ENCODE results near the gene CFAP61. TPM values are rescaled to one million over a fixed set of nuclear protein-coding genes. Genes with fewer than 3 reads are reported as not detected.
"Not testable (repeated sequence)": the region's sequence is repeated elsewhere in the genome, so short reads cannot be mapped to it uniquely, and the experiment has no call there.

CFAP61 gene
- polyA plus RNA-seq, 4 donors, result 2.6 to 4.0 (median 3.3) TPM

DNA sequence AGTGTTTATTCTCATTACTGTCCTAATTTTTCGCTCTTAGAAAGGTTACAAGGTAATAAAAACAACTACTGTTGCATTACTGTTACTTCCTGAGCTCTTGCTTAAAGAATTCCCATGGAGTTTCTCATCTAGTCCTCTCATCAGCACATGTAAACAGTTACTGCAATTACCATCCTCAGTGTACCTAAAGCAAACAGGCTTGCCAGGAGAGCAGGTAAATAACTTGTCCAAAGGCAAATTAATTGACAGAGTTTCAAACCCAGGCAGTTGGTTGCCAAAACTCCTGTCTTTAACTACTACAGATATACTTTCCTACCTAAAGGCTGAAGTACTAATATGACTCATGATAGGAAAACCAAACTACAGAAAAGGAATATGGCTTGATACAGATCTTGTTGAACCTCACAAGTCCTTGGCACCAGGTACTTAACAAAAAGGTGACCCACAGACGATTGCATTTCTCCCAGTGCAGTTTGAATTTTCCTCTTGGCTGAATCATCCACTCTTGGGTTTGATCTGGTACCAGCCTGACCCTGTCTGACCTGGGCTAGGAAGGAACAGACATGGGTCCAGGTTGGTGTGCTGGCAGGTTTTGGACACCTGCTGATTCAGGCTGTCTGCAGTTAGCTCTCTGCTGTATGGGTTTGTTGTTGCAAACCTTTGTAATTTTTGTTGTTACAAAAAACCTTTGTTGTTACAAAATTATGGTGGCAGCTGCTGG is 153.0 kb downstream of the CFAP61 start:
- no peak for DNase-seq (ENCODE audit: low read depth in 4 of 4, low spot score in 3 of 4)

GRCh38 chr20:20205862-20206236 is 153.5 kb downstream of the CFAP61 start:
- DNase-seq (ENCODE audit: low read depth in 4 of 4, low spot score in 3 of 4), result no peak

DNA sequence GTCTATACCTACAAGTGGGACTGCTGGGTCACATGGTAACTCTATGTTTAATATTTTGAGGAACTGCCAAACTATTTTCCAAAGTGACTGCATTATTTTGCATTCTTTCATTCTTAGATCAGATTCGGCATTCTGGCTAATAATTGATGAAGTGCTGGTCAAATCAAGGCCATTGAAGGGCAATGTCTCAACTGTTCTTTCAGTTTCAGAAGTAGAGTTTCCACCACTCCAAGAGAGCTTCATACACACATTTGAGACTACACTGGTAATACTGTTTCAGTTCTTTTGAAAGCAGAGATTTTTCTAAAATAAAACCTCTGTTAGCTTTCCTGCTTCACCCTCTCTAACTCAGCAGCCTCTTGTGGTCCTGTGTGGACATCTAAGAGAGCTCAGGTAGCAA is 154.5 kb downstream of the CFAP61 start:
- no peak for DNase-seq (ENCODE audit: low read depth in 4 of 4, low spot score in 3 of 4)

DNA sequence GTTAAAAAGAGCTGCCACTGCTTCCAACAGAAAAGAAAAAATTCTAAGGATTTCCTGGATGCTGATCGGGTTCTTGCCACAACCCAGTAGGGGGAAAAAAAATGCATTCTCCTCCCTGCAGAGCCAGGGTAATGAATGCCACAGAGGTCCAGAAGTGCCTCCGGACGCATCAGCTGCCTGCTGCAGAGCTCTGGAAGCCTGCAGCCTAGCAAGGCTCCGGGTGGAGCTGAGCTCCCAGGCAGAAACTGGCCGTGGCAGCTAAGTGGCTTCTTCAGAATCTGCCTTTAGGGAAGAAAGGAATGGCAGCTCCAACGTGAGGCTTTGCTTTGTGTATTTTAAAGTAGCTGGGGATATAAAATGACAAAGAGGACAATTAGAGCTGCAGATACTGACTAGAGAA is 155.0 kb downstream of the CFAP61 start:
- no peak for DNase-seq (ENCODE audit: low read depth in 4 of 4, low spot score in 3 of 4)

- no peak for DNase-seq (ENCODE audit: low read depth in 4 of 4, low spot score in 3 of 4)
Observed at GRCh38 chr20:20207872-20208271, 155.5 kb downstream of the CFAP61 start.

GRCh38 chr20:20209684-20210083 is 157.4 kb downstream of the CFAP61 start:
- DNase-seq (ENCODE audit: low read depth in 4 of 4, low spot score in 3 of 4), result no peak

- no peak for DNase-seq (ENCODE audit: low read depth in 4 of 4, low spot score in 3 of 4)
Observed at GRCh38 chr20:20210327-20210726, 158.0 kb downstream of the CFAP61 start.

DNA sequence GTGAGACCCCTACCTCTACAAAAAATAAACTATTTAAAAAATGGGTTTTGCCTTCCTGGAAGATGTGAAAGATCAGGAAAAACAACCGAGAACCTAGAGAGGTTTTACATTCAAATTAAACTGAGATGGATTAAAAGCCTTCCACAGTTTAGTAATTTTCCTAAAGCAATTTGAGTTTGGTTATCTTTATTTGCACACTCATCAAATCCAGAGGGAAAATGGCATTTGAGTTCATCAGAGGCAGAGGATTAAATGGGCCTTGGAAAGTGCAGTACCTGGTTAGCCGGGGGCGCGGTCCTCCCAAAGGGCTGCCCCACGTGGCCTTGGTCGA is 158.6 kb downstream of the CFAP61 start:
- no peak for DNase-seq (ENCODE audit: low read depth in 4 of 4, low spot score in 3 of 4)

DNA sequence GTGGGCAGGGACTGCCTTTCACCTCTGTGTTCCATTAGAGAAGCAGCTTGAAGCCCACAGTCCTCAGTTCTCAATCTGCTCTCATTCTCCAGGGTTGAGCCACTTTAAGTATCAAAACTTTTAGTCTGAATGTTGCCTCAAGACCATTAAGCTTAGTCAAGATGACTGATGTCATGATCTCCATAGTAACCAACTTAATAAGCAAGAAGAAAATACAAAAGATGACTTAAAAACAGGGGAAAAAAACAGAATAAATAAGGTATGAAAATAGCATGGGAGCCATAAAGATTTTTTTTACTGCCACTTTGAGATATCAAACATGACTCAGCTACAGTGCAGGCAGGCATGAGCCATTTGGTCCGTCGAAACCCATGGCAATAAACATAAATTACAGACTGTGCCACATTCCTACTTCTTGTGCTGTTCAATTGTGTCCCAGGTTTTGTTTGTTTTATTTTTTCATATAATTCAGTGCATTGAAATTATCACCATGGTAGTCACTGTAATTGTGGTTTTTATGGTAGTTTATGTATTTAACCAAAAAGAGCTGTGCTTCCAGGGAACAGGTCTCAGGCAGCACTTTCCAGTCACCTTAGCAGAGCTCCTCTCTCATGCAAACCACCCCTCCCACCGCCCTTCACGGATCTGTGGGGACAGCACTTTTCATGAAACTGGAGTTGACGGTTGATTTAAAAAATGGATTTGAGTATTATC is 159.1 kb downstream of the CFAP61 start:
- no peak for DNase-seq (ENCODE audit: low read depth in 4 of 4, low spot score in 3 of 4)

GRCh38 chr20:20211988-20212518 is 159.7 kb downstream of the CFAP61 start:
- DNase-seq (ENCODE audit: low read depth in 4 of 4, low spot score in 3 of 4), result no peak

DNA sequence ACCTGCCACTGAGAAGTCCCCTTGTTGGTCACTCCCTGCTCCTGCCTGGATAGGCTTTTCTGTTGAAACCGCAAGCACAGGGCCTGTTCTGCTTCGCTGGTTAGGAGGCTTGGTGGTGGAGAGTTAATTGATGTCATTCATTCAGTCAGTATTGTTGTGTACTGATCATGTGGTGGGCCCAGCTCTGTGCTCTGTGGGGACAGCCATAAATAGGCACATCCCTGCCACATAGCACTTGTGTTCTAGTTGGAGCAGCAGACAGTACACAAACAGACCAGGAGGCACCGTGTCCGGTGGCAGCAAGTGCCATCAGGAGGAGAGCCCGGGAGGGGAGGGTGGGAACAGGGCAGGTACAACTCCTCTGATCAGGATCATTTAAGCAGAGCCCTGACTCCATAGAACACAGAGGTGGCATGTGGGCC is 160.4 kb downstream of the CFAP61 start:
- DNase-seq (ENCODE audit: low read depth in 4 of 4, low spot score in 3 of 4), result no peak

DNA sequence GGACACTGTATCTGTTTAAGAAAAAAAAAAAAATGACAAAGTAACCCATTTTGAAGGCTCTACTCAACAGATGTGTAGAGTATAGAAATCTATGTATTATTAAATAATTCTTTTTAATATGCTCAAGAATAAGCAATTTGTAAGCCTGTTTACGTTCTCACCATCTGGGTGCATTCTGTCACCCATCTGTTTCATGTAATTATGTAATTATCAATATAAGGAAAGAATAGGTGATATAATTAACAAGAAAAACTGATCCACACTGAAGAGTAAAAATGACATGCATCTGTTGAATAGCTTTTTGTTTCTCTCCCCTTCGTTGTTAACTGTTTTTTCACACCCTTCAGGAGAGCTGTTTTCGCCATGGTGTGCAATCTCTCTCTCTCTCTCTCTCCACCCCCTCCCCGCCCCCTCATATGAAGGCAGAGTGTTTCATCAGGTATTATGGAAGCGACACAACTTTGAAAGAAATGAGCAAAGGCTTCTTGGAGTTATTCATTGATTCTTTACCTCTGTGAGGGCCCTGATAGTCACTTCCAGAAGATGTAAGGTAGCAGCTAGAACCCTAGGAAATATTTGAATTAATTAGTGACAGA is 161.3 kb downstream of the CFAP61 start:
- no peak for DNase-seq (ENCODE audit: low read depth in 4 of 4, low spot score in 3 of 4)

DNA sequence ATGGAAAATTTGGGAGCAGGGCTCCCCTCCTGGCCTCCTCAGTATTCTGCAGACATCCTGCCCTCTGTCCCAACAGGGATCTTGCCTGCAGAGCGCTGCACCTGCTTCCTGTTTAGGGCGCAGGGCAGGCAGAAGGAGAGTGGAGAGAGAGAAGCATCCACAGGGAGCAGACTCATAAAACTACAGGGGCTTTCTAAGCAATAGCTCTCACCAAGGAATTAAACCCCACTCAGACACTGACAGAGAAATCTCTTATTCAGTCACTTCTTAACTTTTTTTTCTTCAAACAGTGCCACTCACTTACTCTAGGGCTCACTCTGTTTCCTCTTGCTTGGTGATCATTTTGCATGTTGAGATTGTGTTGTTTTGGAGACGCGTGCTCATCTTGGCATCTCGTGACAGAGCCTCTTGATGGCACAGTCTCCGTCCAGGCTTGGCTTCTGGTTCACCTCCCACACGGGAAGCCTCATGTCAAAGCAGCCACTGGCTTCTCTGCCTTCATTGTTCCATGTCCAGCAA is 162.5 kb downstream of the CFAP61 start:
- no peak for DNase-seq (ENCODE audit: low read depth in 4 of 4, low spot score in 3 of 4)

DNA sequence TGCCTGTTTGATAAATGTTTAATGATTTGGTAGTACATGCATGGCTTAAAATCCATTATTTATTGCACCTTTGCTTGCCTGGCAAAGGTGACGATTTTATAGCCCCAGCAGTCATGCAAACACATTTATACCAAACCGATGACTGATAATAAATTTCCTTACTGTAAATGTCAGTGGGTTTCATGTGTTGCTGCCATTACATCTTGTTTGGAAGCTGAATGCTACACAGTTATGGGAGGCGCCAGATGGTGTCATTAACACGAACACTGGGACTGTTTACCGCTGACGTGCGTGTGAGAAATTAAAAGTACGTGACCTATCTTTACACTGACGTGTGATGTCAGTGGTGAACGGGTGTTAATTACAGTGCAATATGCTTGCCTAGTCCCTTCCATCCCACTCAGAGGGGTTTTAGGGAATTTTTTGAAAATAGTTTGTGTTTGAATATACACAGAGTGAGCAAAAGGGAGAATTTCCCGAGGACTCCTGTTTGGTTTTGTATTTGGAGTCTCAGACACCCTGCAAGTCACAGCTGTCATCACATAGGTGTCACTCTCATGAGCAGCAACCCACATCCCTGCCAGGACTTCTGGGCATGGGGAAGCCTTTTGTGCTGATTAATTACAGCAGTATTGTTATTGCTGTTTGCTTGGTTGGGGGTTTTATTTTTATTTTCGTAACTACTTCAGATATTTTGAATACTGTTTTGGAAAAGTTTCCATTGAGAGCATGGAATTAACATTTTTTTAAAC is 163.8 kb downstream of the CFAP61 start:
- DNase-seq (ENCODE audit: low read depth in 4 of 4, low spot score in 3 of 4), result no peak

DNA sequence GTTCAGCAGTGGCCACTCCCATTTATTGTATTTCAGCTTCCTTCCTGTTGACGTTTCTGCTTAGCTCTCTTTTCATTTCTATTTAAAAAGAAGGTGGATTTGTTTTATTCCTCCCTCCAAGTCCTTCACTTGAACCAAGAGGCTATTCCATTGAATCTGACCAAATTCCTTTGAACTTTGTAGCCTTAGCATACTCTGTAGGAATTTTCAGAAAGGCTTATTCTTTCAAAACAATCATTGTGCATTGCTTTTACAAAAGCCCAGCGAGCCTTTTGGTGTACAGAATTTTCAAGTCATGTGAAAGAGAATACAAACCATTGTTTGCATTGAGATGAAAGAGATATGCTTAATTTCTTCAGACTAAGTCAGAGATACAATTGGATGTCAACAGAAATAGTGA is 164.6 kb downstream of the CFAP61 start:
- DNase-seq (ENCODE audit: low read depth in 4 of 4, low spot score in 3 of 4), result no peak

GRCh38 chr20:20217621-20218020 is 165.3 kb downstream of the CFAP61 start:
- no peak for DNase-seq (ENCODE audit: low read depth in 4 of 4, low spot score in 3 of 4)

DNA sequence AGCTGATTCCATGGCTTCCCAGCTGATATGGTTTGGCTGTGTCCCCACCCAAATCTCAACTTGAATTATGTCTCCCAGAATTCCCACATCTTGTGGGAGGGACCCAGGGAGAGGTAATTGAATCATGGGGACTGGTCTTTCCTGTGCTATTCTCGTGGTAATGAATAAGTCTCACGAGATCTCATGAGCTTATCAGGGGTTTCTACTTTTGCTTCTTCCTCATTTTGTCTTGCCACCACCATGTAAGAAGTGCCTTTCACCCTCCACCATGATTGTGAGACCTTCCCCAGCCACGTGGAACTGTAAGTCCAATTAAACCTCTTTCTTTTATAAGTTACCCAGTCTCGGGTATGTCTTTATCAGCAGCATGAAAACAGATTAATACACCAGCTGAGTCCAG is 165.8 kb downstream of the CFAP61 start:
- not testable (repeated sequence) for DNase-seq (ENCODE audit: low read depth in 4 of 4, low spot score in 3 of 4)

DNA sequence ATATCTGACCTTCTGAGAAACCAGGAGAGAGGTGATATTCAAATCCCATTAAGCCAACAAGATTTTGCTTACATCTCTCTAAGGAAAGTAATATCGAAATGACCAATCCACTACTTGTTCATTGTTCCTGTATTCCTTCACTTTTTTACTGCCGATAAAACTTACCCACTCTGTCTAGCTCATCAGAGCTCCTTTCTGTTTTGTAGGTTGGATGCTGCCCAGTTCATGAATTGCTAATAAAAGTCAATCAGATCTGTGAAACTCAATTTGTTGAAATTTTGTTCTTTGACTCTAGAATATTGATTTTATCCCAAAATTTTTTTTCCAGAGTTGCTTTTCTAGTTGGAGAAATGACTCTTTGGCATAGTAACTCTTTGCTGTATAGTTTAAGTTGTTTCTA is 166.7 kb downstream of the CFAP61 start:
- no peak for DNase-seq (ENCODE audit: low read depth in 4 of 4, low spot score in 3 of 4)

GRCh38 chr20:20220134-20220533 is 167.8 kb downstream of the CFAP61 start:
- DNase-seq (ENCODE audit: low read depth in 4 of 4, low spot score in 3 of 4), result no peak

- DNase-seq (ENCODE audit: low read depth in 4 of 4, low spot score in 3 of 4), result no peak
Observed at GRCh38 chr20:20223981-20224380, 171.6 kb downstream of the CFAP61 start.

GRCh38 chr20:20224806-20225205 is 172.5 kb downstream of the CFAP61 start:
- peak in 3 of 4 donors; percentile 20 to 33 (median 32) for DNase-seq (ENCODE audit: low read depth in 4 of 4, low spot score in 3 of 4)

All from right renal pelvis (tissue), 4 donors.